Measurements from ENCODE around the gene SLC12A5.
A peak's percentile ranks its signal among the peaks of the same experiment; 100 is the strongest.
"Not testable (repeated sequence)": the region's sequence is repeated elsewhere in the genome, so short reads cannot be mapped to it uniquely, and the experiment has no call there.

Gene SLC12A5

DNA sequence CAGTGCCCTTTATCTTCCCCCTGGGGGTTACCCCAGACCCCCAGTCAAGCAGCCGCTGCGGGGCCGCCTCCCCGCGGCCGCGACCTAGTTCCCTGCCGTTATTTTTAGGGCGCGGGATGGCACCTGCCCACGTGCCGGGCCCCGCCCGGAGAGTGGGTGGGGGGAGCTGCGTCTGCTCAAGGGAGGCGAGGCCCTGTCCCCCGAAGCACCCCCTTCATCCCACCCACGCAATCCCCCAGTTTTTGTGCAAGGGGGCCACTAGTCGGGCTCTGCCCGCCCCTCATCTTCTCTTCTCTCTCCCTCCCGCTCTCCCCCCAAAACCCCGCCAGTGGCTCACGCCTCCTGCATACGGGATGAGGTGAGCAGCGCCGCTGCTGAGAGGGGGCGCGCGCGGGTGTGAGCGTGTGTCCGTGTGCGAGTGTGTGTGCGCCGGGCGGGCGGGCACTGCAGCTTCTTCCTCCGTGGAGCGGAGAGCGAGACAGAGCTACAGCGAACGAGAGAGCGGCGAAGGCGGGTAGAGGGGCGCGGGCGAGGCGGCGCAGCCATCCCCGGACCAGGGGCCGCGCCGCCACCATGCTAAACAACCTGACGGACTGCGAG, at the start of gene SLC12A5:
Gene SLC12A5 (plus strand): TSS at position 444 of the 600 bp plus-strand sequence. CDS start 130 bp downstream, at position 574.
- DNase-seq (ENCODE audit: low read depth in 3 of 3): no peak

- DNase-seq (ENCODE audit: low read depth in 3 of 3): no peak
Observed at GRCh38 chr20:45981261-45981660, 47.8 kb upstream of the SLC12A5 start.

DNA sequence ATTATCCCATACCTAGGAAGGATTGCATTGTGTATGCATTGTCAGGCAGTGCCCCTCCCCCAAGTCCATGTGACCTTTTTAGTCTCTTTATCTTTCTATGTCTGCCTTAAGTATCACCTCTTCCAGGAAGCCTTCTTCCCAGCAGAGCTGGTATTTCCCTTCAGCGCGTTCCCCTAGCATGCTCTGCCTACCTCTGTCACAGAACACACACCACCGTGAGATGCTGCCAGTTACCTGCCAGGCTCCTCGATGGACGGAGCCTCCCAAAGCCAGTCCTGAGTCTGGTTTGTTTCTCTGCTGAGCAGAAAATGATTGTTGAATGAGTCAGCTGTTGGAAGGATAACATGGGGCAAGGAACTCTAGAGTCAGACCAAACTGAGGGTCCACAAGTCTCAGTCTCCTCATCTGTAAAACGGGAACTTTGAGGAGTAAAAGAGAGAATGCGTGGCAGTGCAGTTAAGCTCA, 45.7 kb upstream of the SLC12A5 start:
- no peak for DNase-seq (ENCODE audit: low read depth in 3 of 3)

- DNase-seq (ENCODE audit: low read depth in 3 of 3): no peak
Observed at GRCh38 chr20:45985573-45985972, 43.4 kb upstream of the SLC12A5 start.

GRCh38 chr20:45987108-45987780, 41.8 kb upstream of the SLC12A5 start:
- DNase-seq (ENCODE audit: low read depth in 3 of 3): peak; percentile 55 to 73 (median 55)

- not testable (repeated sequence) for DNase-seq (ENCODE audit: low read depth in 3 of 3)
Observed at GRCh38 chr20:45988830-45989229, 40.2 kb upstream of the SLC12A5 start.

DNA sequence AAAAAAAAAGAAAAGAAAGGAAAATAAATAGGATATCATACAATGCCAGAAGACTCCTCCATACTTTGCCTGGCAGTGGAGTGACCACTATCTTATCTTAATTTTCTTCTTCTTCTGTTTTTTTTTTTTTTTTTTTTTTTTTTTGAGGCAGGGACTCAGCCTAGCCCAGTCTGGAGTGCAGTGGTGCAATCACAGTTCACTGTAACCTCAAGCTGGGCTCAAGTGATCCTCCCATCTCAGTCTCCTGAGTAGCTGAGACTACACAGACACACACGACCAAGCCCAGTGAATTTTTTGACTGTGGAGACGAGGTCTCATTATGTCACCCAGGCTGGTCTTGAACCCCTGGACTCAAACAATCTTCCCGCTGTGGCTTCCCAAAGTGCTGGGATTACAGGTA, 37.4 kb upstream of the SLC12A5 start:
- no peak for DNase-seq (ENCODE audit: low read depth in 3 of 3)

DNA sequence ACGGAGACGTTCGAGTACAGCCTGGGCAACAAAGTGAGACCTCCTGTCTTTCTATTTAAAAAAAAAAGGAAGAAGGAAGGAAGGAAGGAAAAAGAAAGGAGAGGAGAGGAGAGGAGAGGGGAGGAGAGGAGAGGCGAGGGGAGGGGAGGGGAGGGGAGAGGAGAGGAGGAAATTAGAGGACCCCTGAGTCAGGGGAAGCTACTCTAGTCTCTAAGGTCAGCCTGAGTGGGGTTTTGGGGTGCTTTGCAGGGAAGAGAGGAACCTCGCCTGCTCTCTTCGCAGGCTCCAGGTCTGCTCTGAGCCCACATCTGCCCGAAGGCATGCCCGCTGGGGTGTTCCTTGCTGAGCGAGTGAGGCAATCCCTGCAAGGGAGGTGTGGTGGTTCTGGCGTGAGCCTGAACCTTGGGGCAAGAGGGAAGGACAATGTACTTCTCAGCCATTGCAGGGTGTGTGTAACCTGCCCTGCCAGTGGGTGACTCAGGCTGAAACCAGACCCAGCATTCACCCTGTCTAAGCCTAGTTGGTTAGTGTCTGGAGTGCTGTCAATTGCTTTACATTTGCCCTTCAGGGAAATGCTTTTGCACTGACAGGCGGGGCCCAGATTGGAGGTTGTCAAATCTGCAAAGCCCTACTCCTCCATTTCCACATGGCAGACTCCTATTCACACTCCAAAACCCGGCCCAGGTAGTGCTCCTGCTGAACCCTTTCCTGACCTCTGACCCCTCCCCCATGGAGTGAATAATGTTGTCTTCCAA, 35.6 kb upstream of the SLC12A5 start:
- DNase-seq (ENCODE audit: low read depth in 3 of 3): no peak

GRCh38 chr20:45994761-45995493, 34.1 kb upstream of the SLC12A5 start:
- DNase-seq (ENCODE audit: low read depth in 3 of 3): no peak

- not testable (repeated sequence) for DNase-seq (ENCODE audit: low read depth in 3 of 3)
Observed at GRCh38 chr20:45995495-45996097, 33.4 kb upstream of the SLC12A5 start.

DNA sequence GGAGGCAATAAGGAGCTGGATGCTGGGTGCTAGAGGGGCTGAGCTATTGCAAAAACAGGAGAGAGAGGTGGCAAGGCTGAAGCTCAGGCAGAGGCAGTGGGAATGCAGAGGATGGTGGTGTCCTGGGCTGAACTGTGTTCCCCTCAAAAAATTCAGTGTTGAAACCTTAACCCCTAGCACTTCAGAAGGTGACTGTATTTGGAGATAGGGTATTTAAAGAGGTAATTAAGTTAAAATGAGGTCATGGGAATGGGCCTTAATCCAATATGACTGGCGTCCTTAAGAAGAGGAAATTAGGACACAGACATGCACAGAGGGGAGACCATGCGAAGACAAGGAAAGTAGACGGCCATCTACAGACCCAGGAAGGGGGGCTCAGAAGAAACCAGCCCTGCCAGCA, 31.8 kb upstream of the SLC12A5 start:
- DNase-seq (ENCODE audit: low read depth in 3 of 3): no peak

DNA sequence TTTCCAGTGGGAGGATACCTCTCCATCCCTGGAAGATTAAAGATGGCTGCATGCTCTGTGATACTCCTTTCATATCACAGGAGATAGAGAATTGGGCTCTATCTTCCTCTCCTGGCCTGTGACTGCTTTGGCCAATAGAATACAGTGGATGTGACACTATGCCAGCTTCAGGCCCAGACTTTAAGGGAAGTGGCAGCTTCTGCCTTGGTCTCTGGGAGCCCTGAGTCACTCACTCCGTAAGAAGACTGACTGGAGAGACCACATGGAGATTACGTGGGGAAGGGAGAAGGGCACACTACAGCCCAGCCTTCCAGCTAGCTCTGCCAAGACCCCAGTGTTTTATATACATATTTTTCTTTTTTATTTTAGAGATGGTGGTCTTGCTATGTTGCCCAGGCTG, 30.7 kb upstream of the SLC12A5 start:
- DNase-seq (ENCODE audit: low read depth in 3 of 3): no peak

DNA sequence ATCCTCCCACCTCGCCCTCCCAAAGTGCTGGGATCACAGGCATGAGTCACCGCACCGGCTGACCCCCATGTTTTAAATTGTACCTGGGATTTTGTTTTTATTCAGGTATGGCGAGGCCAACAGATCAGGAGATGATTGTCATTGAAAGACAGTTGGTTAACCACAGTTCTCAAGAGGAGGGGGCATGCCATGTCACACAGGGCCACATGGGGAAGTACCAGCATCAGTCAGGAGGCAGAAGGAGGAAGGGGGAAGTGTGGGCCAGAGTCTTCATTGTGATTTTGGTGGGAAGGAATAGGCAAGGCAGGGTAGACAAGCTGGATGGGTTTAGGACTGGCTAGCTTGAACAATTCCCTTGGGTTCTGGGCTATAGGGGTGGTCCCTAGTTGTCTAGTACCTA, 30.3 kb upstream of the SLC12A5 start:
- no peak for DNase-seq (ENCODE audit: low read depth in 3 of 3)

- DNase-seq (ENCODE audit: low read depth in 3 of 3): no peak
Observed at GRCh38 chr20:45999557-46000261, 29.3 kb upstream of the SLC12A5 start.

GRCh38 chr20:46000262-46000996, 28.6 kb upstream of the SLC12A5 start:
- DNase-seq (ENCODE audit: low read depth in 3 of 3): no peak

DNA sequence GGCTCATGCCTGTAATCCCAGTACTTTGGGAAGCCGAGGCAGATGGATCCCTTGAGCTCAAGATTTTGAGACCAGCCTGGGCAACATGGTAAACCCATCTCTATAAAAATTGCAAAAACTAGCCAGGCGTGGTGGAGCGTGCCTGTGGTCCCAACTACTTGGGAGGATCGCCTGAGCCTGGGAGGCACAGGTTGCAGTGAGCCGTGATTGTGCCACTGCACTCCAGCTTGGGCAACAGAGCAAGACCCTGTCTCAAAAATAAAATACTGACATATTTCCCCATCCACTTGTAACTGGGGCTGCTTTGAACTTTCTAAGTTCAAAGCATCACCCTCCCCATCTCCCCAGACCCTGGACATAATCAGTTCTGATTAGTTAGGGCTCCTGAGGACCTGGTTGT, 27.5 kb upstream of the SLC12A5 start:
- no peak for DNase-seq (ENCODE audit: low read depth in 3 of 3)

DNA sequence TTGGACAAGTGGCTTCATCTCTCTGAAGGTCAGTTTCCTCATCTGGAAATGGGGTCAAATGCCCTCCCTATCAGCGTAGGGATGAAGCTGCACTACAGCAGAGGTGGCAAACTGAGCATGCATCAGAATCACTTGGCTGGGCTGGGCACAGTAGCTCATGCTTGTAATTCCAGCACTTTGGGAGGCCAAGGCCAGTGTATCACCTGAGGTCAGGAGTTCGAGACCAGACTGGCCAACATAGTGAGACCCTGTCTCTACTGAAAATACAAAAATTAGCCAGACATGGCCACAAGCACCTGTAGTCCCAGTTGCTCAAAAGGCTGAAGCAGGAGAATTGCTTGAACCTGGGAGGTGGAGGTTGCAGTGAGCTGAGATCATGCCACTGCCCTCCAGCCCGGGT, 27.0 kb upstream of the SLC12A5 start:
- no peak for DNase-seq (ENCODE audit: low read depth in 3 of 3)

GRCh38 chr20:46004187-46004586, 24.8 kb upstream of the SLC12A5 start:
- DNase-seq (ENCODE audit: low read depth in 3 of 3): no peak

GRCh38 chr20:46004889-46005473, 24.0 kb upstream of the SLC12A5 start:
- DNase-seq (ENCODE audit: low read depth in 3 of 3): no peak

All from stimulated activated CD4-positive, alpha-beta T cell treated with anti-CD3 and anti-CD28 coated beads, TNF-alpha, amount 100 ng/mL, for 24 hours (primary cell).